ENCODE measurements around the gene DIPK1A.
A peak's percentile ranks its signal among the peaks of the same experiment; 100 is the strongest.
"Not testable (repeated sequence)": the region's sequence is repeated elsewhere in the genome, so short reads cannot be mapped to it uniquely, and the experiment has no call there.

DIPK1A gene

DNA sequence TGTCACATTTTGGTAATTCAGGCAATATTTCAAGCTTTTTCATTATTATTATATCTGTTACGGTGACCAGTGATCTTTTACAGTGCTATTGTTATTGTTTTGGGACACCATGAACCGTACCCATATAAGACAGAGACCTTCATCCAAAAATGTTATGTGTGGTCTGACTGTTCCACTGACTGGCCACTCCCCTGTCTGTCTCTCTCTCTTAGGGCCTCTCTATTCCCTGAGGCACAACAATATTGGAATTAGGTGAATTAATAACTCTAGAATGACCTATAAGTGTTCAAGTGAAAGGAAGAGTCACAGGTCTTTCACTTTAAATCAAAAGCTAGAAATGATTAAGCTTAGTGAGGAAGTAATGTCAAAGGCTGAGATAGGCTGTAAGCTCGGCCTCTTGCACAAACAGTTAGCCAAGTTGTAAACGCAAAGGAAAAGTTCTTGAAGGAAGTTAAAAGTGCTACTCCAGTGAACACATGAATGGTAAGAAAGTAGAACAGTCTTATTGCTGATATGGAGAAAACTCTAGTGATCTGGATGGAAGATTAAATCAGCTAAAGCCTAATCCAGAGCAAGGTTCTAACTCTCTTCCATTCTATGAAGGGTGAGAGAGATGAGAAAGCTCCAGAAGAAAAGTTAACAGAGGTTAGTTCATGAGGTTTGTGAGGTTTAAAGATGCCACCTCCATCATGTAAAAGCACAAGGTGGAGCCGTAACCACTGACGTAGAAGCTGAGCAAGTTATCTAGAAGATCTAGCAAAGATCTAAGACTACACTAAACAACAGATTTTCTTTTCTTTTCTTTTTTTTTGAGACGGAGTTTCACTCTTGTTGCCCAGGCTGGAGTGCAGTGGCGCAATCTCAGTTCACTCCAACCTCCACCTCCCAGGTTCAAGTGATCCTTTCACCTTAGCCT is 19.7 kb upstream of the DIPK1A start:
- TF ChIP-seq TAF1 (IDR thresholded peaks at IDR 0.05; ENCODE audit: borderline replicate concordance, low read depth, low read length) (no peak), POLR2AphosphoS5 (IDR thresholded peaks at IDR 0.05; ENCODE audit: low read depth, low read length) (no peak), POLR2A (IDR thresholded peaks at IDR 0.05; ENCODE audit: low read depth, low read length) (no peak)
- no peak for DNase-seq (ENCODE audit: insufficient read length)
- peak; percentile 83 for FAIRE-seq

DNA sequence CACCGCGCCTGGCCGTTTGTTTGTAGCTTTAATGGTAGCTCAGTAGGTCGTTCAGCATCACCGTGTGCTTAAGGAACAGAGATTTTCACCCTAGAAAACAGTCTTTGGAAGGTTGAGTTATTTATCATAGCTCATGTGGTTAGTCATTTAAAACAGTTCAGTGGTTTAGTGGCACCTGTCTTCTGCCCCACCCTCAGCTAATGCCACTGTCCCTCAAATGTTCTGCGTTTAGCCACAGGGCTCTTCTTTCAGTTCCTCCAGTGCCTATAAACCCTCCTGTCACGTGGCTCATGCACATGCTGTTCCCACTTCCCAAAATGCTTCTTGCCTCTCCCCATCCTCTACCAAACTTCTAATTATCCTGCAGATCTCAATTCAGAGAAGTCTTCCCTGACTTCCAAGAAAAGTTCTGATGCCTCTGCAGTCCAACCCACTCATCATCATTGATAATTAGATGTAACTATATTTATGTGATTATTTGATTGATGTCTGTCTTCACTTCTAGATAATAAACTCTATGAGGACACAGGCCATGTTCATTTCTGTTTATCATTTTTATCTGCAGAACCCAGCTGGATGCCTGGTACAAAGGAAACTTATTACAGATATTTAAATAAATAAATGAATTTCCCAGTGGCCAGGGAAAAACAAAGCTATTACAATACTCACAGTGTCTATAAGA is 14.4 kb upstream of the DIPK1A start:
- peak; percentile 97 for FAIRE-seq
- no peak for DNase-seq (ENCODE audit: insufficient read length)
- 0 out of 2 replicates have a peak, but pooled peaks have one; percentile 38 for TF ChIP-seq POLR2AphosphoS5 (IDR thresholded peaks at IDR 0.05; ENCODE audit: low read depth, low read length)
- TF ChIP-seq TAF1 (IDR thresholded peaks at IDR 0.05; ENCODE audit: borderline replicate concordance, low read depth, low read length): no peak
- TF ChIP-seq POLR2A (IDR thresholded peaks at IDR 0.05; ENCODE audit: low read depth, low read length): no peak

DNA sequence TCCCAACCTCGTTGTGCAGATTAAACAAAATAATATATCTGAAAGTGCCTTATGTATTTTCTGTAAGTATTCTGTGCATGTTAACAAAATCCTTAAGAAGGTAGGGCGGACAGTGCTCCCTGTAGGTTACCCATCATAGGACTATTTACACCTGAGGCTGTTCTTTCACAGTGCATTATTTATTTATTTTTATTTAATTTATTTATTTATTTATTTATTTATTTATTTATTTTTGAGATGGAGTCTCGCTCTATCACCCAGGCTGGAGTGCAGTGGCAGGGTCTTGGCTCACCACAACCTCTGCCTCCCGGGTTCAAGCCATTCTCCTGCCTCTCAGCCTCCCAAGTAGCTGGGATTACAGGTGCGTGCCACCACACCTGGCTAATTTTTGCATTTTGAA is 12.8 kb upstream of the DIPK1A start:
- not testable (repeated sequence) for FAIRE-seq; DNase-seq (ENCODE audit: insufficient read length)

DNA sequence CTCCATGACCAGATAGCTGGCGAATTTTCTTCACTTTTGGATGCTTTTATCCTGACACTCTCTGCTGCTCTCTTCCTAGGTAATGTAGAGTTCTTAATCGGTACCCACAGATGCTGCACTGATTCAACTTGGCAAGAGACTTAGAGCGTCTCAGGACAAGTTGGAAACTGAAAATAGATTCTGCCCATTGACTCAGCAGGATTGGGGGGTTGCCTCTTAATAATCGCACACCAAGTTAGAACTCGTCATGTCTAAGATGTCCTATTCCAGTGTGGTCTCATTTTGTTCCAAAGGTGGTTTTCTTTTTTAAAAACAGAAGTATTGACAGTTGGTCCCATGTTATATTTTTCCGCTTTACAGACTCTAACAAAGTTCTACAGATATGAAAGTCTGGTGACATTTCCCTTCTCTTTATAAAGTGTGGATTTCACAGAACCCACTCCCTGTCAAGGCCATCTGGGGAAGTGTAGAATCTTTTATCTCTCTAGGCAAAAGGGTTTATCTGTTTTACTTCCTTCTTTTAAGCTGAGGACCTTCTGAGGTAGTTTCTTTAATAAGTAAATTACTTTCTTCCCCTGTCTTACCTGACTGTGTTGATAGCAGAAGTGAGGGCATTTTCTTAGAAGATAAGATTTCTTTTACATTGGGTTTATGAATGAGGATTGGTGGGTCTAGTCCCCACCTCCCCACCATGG is 12.1 kb upstream of the DIPK1A start:
- DNase-seq (ENCODE audit: insufficient read length): no peak
- peak; percentile 88 for FAIRE-seq
- no peak for TF ChIP-seq POLR2AphosphoS5 (IDR thresholded peaks at IDR 0.05; ENCODE audit: low read depth, low read length)
- TF ChIP-seq POLR2A (IDR thresholded peaks at IDR 0.05; ENCODE audit: low read depth, low read length): no peak
- no peak for TF ChIP-seq TAF1 (IDR thresholded peaks at IDR 0.05; ENCODE audit: borderline replicate concordance, low read depth, low read length)

DNA sequence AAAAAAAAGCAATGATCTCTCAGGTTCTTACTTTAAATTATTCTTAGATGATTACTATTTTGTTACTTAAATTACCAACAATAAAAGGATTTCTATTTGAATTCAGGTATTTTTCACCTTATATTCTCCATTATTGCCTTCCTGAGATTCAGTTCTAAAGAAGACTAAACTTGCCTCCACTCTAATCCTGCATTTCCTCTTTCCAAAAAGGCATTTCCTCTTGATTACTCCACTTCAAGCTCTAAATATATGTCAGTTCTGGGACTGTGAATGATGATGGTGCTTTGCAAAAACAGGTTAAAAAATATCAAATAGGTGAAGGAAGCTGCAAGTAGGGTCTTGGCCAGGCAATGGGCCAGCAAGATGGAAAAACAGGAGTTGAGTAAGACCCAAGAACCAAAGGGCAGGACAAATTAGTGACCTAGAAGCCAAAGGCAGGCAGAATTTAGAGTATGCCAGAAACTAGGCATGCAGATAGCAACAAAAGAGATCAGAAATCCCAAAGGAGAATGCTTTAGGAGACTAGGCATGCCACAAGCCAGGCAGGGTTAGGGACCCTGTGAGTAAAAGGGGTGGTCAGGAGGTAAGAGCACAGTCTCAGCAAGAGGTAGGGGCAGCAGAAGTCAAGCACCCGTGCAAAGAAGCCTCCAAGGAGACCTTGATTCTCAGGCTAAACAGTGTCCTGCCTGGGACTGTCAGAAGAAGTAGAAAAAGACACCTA is 11.3 kb upstream of the DIPK1A start:
- TF ChIP-seq POLR2AphosphoS5 (IDR thresholded peaks at IDR 0.05; ENCODE audit: low read depth, low read length) (no peak), POLR2A (IDR thresholded peaks at IDR 0.05; ENCODE audit: low read depth, low read length) (no peak), TAF1 (IDR thresholded peaks at IDR 0.05; ENCODE audit: borderline replicate concordance, low read depth, low read length) (no peak)
- peak; percentile 62 for FAIRE-seq
- no peak for DNase-seq (ENCODE audit: insufficient read length)

DNA sequence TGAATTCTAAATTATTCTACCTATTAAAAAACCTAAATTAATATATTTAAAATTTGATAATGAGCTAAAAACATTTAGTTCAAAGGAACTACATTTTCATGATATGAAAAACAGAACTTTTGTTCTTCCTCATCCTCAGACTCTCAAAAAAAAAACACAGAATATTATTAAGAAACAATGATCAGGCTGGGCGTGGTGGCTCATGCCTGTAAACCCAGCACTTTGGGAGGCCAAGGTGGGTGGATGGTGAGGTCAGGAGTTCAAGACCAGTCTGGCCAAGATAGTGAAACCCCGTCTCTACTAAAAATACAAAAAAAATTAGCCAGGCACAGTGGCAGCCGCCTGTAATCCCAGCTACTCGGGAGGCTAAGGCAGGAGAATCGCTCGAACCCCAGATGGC is 10.7 kb upstream of the DIPK1A start:
- DNase-seq (ENCODE audit: insufficient read length); FAIRE-seq: not testable (repeated sequence)

DNA sequence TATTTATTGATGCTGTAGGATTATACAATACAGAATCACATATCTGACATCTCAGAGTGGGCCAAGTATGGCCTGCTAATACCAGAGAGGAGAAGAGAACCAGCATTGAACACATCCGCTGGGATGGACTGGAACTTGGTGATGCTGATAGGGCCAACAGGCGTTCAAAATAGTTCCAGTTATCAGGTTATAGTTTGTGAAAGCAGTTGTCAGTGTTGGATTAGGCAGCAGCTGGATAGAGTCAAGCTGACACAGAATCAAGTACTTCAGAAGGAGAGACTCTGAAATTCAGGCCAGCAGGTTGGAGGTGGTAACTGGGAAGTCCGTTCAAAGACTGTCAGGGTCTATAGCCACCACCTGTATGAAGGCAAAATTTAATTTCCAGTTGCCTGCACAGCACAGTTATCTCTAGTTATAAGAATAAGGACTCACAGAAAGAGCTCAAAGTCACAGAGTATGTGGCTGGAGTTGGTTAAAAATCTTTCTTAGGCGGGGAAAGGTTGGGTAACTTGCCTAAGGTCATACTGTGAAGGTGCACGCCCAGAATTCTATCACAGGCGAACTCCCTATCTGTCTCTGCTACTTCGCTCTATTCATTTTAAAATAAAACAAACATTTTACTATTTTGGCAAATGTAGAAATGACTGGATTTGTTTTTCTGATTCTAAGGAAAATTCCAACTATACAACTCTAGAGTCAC is 9.9 kb upstream of the DIPK1A start:
- no peak for TF ChIP-seq POLR2AphosphoS5 (IDR thresholded peaks at IDR 0.05; ENCODE audit: low read depth, low read length)
- TF ChIP-seq TAF1 (IDR thresholded peaks at IDR 0.05; ENCODE audit: borderline replicate concordance, low read depth, low read length): no peak
- TF ChIP-seq POLR2A (IDR thresholded peaks at IDR 0.05; ENCODE audit: low read depth, low read length): no peak
- peak; percentile 36 for FAIRE-seq
- no peak for DNase-seq (ENCODE audit: insufficient read length)

DNA sequence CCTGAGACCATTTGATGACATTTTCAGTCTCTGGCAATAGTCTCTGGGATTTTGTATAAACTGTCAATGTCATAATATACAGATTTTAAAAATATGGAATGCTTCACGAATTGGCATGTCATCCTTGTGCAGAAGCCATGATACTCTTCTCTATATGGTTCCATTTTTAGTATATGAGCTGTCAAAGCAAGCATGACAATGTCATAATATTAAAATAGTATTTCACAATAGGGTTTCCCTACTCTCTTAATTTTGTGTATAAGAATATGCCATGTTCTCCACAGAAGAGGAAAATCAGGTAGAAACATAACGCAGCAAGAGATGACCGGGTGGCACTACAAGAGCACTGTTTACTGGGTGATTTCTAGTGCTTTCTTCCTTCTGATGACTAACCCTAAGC is 8.3 kb upstream of the DIPK1A start:
- TF ChIP-seq TAF1 (IDR thresholded peaks at IDR 0.05; ENCODE audit: borderline replicate concordance, low read depth, low read length): no peak
- no peak for TF ChIP-seq POLR2AphosphoS5 (IDR thresholded peaks at IDR 0.05; ENCODE audit: low read depth, low read length)
- no peak for TF ChIP-seq POLR2A (IDR thresholded peaks at IDR 0.05; ENCODE audit: low read depth, low read length)
- DNase-seq (ENCODE audit: insufficient read length) (no peak), FAIRE-seq (no peak)

DNA sequence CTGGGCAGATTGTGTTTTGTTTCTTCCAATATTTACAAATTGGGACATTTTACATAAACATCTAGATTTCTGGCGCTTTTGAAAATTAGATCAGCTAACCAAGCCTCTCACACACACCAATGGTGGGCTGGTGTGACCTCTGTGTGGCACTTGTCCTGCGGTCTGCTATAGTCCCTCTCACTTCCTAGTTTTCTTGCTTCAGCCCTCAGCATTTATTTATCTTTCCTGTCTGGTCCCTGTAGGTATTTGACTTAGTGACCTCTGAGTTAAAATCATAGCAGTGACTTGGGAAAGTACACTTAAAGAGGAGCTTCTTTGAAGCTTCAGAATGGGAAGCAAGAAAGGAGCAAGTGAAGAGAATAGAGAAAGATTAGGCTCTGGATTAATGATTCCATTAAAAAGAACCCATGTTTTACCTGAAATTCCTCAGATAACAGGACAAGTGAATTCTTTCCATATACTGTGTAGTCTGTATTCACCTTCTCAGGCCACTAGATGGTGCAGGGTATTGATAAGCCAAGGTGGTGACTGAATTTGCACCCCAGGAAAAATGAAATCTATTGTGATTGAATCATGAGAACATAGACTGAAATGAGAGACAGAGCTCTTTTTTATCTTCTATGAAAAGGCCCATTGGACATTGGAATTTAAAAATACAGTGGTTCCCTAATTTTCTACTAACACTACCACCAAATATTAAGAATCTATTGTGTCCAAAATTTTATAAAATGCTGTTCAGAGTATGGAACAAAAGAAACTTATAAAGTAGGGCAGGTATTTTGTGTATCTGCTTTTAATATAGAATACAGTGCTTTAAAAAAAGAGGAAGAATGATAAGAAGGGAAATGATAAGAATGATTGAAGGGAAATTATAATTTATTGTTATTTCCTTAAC is 7.1 kb upstream of the DIPK1A start:
- DNase-seq (ENCODE audit: insufficient read length) (no peak), FAIRE-seq (peak; percentile 94)
- TF ChIP-seq POLR2A (IDR thresholded peaks at IDR 0.05; ENCODE audit: low read depth, low read length): no peak
- TF ChIP-seq POLR2AphosphoS5 (IDR thresholded peaks at IDR 0.05; ENCODE audit: low read depth, low read length): no peak
- no peak for TF ChIP-seq TAF1 (IDR thresholded peaks at IDR 0.05; ENCODE audit: borderline replicate concordance, low read depth, low read length)

DNA sequence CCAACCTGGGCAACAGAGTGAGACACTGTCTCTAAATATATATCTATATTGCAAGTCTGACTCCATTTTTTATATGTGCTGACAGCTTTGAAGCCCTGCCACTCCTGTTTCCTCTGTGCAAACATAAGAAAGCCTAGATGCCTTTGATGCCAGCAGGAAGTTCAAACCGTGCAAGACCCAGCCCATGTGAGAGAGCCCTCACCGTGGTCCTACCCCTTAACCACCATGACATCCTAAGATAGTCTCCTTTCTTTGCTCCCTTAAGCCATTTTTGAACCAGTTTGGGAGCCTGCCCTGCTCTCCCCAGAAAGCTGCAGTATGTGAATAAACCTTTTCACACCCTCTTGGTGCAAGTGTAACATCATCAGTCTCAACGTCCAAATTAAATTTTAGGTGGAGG is 3.7 kb upstream of the DIPK1A start:
- DNase-seq (ENCODE audit: insufficient read length) (no peak), FAIRE-seq (no peak)
- TF ChIP-seq TAF1 (IDR thresholded peaks at IDR 0.05; ENCODE audit: borderline replicate concordance, low read depth, low read length): no peak
- TF ChIP-seq POLR2AphosphoS5 (IDR thresholded peaks at IDR 0.05; ENCODE audit: low read depth, low read length): no peak
- no peak for TF ChIP-seq POLR2A (IDR thresholded peaks at IDR 0.05; ENCODE audit: low read depth, low read length)
